Measurements from ENCODE around the gene IL3RA. TPM values are rescaled to one million over a fixed set of nuclear protein-coding genes. Genes with fewer than 3 reads are reported as not detected.
A peak's percentile ranks its signal among the peaks of the same experiment; 100 is the strongest.

IL3RA gene
- total and polyA plus RNA-seq, 2 of the 8 experiments (the other 6 are each of a cell fraction or from before 2014, with no cell fraction given), result 0.11 TPM; not detected in 1

DNA sequence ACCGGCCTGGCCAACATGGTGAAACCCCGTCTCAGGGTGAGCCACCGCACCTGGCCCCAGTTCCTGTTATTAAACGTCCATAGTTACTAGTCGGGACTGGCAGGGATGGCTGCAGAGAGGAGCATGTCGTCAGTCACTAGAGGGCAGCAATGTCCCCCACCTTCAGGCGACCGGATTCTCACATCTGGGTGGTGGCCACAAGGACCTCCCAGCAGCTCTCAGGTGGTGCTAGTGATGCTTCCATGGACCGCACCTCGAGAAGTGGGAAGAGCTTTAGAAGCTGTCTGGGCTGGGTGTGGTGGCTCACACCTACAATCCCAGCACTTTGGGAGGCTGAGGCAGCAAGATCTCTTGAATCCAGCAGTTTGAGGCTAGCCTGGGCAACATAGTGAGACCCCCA is 13.3 kb upstream of the IL3RA start (continued):
- no peak for TF ChIP-seq TEAD4 (IDR thresholded peaks at IDR 0.05; ENCODE audit: low read depth, low read length)
- TF ChIP-seq, protein P1, sequence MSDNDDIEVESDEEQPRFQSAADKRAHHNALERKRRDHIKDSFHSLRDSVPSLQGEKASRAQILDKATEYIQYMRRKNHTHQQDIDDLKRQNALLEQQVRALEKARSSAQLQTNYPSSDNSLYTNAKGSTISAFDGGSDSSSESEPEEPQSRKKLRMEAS (IDR thresholded peaks at IDR 0.05), result 0 out of 2 replicates have a peak, but pooled peaks have one; percentile 32
- no peak for TF ChIP-seq ZNF274 (IDR thresholded peaks at IDR 0.05; ENCODE audit: borderline replicate concordance, extremely low read depth, low read length)
- no peak for TF ChIP-seq CBX5 (IDR thresholded peaks at IDR 0.05; ENCODE audit: low read depth, low read length)
- no peak for TF ChIP-seq CBX8 (IDR thresholded peaks at IDR 0.05; ENCODE audit: borderline replicate concordance, low read depth, low read length)
- TF ChIP-seq KDM5A (IDR thresholded peaks at IDR 0.05; ENCODE audit: low read length), result no peak
- TF ChIP-seq SUZ12 (IDR thresholded peaks at IDR 0.05; ENCODE audit: low read length), result no peak
- no peak for TF ChIP-seq TAF7 (optimal IDR thresholded peaks at IDR 0.05; ENCODE audit: borderline replicate concordance, low read depth, low read length)
- TF ChIP-seq, protein P2, sequence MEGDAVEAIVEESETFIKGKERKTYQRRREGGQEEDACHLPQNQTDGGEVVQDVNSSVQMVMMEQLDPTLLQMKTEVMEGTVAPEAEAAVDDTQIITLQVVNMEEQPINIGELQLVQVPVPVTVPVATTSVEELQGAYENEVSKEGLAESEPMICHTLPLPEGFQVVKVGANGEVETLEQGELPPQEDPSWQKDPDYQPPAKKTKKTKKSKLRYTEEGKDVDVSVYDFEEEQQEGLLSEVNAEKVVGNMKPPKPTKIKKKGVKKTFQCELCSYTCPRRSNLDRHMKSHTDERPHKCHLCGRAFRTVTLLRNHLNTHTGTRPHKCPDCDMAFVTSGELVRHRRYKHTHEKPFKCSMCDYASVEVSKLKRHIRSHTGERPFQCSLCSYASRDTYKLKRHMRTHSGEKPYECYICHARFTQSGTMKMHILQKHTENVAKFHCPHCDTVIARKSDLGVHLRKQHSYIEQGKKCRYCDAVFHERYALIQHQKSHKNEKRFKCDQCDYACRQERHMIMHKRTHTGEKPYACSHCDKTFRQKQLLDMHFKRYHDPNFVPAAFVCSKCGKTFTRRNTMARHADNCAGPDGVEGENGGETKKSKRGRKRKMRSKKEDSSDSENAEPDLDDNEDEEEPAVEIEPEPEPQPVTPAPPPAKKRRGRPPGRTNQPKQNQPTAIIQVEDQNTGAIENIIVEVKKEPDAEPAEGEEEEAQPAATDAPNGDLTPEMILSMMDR (IDR thresholded peaks at IDR 0.05; ENCODE audit: control extremely low read depth in 1 of 3, insufficient read depth in 1 of 3, low read depth in 1 of 3, low read length in 3 of 3), result peak in 2 of 3 experiments; percentile 58 to 78; a peak in 3 of 4 replicates
- TF ChIP-seq RBBP5 (IDR thresholded peaks at IDR 0.05; ENCODE audit: borderline replicate concordance, low read depth, low read length), result no peak
- no peak for TF ChIP-seq BACH1 (IDR thresholded peaks at IDR 0.05; ENCODE audit: low read length)
- TF ChIP-seq TAF1 (IDR thresholded peaks at IDR 0.05; ENCODE audit: low read depth, low read length), result no peak
- no peak for TF ChIP-seq NANOG (IDR thresholded peaks at IDR 0.05; ENCODE audit: insufficient read depth, low read depth, low read length, poor library complexity, severe bottlenecking)
- no peak for TF ChIP-seq EGR1 (IDR thresholded peaks at IDR 0.05; ENCODE audit: borderline replicate concordance, low read depth, low read length)
- TF ChIP-seq, protein P3, sequence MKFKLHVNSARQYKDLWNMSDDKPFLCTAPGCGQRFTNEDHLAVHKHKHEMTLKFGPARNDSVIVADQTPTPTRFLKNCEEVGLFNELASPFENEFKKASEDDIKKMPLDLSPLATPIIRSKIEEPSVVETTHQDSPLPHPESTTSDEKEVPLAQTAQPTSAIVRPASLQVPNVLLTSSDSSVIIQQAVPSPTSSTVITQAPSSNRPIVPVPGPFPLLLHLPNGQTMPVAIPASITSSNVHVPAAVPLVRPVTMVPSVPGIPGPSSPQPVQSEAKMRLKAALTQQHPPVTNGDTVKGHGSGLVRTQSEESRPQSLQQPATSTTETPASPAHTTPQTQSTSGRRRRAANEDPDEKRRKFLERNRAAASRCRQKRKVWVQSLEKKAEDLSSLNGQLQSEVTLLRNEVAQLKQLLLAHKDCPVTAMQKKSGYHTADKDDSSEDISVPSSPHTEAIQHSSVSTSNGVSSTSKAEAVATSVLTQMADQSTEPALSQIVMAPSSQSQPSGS (IDR thresholded peaks at IDR 0.05; ENCODE audit: low read length), result no peak
- TF ChIP-seq, protein P4, sequence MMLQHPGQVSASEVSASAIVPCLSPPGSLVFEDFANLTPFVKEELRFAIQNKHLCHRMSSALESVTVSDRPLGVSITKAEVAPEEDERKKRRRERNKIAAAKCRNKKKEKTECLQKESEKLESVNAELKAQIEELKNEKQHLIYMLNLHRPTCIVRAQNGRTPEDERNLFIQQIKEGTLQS (IDR thresholded peaks at IDR 0.05; ENCODE audit: insufficient read depth, low read depth, low read length), result no peak
- no peak for TF ChIP-seq GTF2F1 (IDR thresholded peaks at IDR 0.05; ENCODE audit: borderline replicate concordance, low read depth, low read length)
- TF ChIP-seq POLR2A (IDR thresholded peaks at IDR 0.05; ENCODE audit: control extremely low read depth in 1 of 2, low read depth in 2 of 2, low read length in 2 of 2), result no peak
- no peak for TF ChIP-seq SIN3A (conservative IDR thresholded peaks at IDR 0.05 in 1 of 2, IDR thresholded peaks at IDR 0.05 in 1 of 2; ENCODE audit: low read depth in 1 of 2, low read length in 2 of 2)
- TF ChIP-seq SP1 (IDR thresholded peaks at IDR 0.05; ENCODE audit: low read depth, low read length), result no peak

Measured in H1 (cell line).